Epidermal melanocyte (primary cell): ENCODE data around the gene HTR2C.
"Not testable (repeated sequence)": the region's sequence is repeated elsewhere in the genome, so short reads cannot be mapped to it uniquely, and the experiment has no call there.

Experiments
- DNase-seq: peaks from one replicate; pipeline ENCODE4 v3.0.0; 2011; ENCODE audit warnings: low spot score; ENCODE audit not compliant: insufficient read length

Gene HTR2C

GRCh38 chrX:114712466-114712865 is 128.6 kb downstream of the HTR2C start:
- no peak for DNase-seq

GRCh38 chrX:114715096-114715495 is 131.2 kb downstream of the HTR2C start:
- DNase-seq = no peak

GRCh38 chrX:114717921-114718320 is 134.0 kb downstream of the HTR2C start:
- DNase-seq = no peak

- no peak for DNase-seq
Measured at GRCh38 chrX:114766541-114766940, 182.7 kb downstream of the HTR2C start.

- DNase-seq = no peak
Measured at GRCh38 chrX:114774691-114775090, 190.8 kb downstream of the HTR2C start.

- no peak for DNase-seq
Measured at GRCh38 chrX:114782925-114783324, 199.0 kb downstream of the HTR2C start.

- no peak for DNase-seq
Measured at GRCh38 chrX:114787061-114787460, 203.2 kb downstream of the HTR2C start.

GRCh38 chrX:114797494-114797893 is 213.6 kb downstream of the HTR2C start:
- no peak for DNase-seq

- DNase-seq = no peak
Measured at GRCh38 chrX:114798907-114799306, 215.0 kb downstream of the HTR2C start.

- DNase-seq = no peak
Measured at GRCh38 chrX:114800719-114801118, 216.8 kb downstream of the HTR2C start.

- no peak for DNase-seq
Measured at GRCh38 chrX:114819509-114819908, 235.6 kb downstream of the HTR2C start.

- DNase-seq = no peak
Measured at GRCh38 chrX:114841051-114841450, 257.2 kb downstream of the HTR2C start.

GRCh38 chrX:114842181-114842580 is 258.3 kb downstream of the HTR2C start:
- no peak for DNase-seq

- no peak for DNase-seq
Measured at GRCh38 chrX:114889481-114889880, 305.6 kb downstream of the HTR2C start.

GRCh38 chrX:114903618-114904017 is 319.7 kb downstream of the HTR2C start:
- DNase-seq = no peak

- no peak for DNase-seq
Measured at GRCh38 chrX:114905251-114905650, 321.4 kb downstream of the HTR2C start.

- no peak for DNase-seq
Measured at GRCh38 chrX:114906984-114907510, 323.2 kb downstream of the HTR2C start.

GRCh38 chrX:114924423-114924822 is 340.5 kb downstream of the HTR2C start:
- no peak for DNase-seq

GRCh38 chrX:114924856-114925255 is 341.0 kb downstream of the HTR2C start:
- DNase-seq = no peak

GRCh38 chrX:114930227-114930626 is 346.3 kb downstream of the HTR2C start:
- no peak for DNase-seq

- no peak for DNase-seq
Measured at GRCh38 chrX:114932550-114932949, 348.7 kb downstream of the HTR2C start.

- DNase-seq = not testable (repeated sequence)
Measured at GRCh38 chrX:114933291-114933690, 349.4 kb downstream of the HTR2C start.

- not testable (repeated sequence) for DNase-seq
Measured at GRCh38 chrX:114937090-114937489, 353.2 kb downstream of the HTR2C start.

GRCh38 chrX:114952696-114953095 is 368.8 kb downstream of the HTR2C start:
- no peak for DNase-seq
